ENCODE data around the gene ZNF134. TPM values are rescaled to one million over a fixed set of nuclear protein-coding genes. Genes with fewer than 3 reads are reported as not detected.
A peak's percentile ranks its signal among the peaks of the same experiment; 100 is the strongest.

ZNF134 gene
- total RNA-seq, 1 experiment from 2014 or later = 52.5 TPM

DNA sequence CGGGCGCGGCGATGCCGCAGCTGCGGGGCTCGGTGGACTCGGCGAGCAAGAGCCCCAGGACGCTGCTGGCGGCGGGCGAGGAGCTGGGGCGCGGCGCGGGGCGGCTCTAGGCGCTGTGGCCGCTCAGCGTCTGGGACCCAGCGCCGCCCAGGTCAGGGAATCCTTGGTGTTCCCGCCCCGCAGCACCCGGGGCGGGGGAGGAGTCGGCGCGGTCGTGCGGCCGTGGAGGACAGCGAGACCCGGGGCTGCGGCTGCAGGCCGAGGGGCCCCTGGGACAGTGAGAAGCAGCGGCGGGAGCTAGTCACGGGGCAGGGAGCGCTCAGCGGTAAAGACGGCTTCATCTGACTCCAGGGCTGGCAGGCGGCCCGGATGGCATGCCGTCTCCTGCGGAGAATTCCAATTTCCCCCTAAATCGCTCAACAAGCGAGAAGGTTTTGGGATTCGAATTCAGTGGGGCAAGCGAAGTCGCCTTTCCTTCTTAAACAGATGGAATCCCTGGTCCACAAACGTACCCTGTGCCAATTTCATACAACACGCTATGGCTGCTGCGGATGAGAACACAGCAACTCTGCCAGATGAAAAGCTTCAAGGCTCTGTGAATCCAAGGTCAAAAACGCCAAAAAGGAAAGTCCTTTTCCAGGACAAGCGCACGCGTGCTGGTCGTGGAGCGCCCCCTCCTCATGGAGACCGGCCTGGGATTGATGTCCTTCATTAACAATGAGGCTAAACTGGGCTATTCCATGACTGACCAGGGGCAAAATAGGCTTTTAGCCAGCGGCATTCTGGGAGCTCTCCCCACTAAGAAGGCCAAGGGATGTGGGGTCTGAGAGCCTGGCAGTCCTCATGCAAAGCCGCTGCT is 50.5 kb downstream of the ZNF134 start (continued):
- TF ChIP-seq, protein P1, sequence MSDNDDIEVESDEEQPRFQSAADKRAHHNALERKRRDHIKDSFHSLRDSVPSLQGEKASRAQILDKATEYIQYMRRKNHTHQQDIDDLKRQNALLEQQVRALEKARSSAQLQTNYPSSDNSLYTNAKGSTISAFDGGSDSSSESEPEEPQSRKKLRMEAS (CRISPR knock-in tag; IDR thresholded peaks at IDR 0.05) = peak; percentile 29
- no peak for TF ChIP-seq NR1H2 (CRISPR knock-in tag; IDR thresholded peaks at IDR 0.05)
- TF ChIP-seq SMAD4 (CRISPR knock-in tag; IDR thresholded peaks at IDR 0.05) = no peak
- TF ChIP-seq, protein P2, sequence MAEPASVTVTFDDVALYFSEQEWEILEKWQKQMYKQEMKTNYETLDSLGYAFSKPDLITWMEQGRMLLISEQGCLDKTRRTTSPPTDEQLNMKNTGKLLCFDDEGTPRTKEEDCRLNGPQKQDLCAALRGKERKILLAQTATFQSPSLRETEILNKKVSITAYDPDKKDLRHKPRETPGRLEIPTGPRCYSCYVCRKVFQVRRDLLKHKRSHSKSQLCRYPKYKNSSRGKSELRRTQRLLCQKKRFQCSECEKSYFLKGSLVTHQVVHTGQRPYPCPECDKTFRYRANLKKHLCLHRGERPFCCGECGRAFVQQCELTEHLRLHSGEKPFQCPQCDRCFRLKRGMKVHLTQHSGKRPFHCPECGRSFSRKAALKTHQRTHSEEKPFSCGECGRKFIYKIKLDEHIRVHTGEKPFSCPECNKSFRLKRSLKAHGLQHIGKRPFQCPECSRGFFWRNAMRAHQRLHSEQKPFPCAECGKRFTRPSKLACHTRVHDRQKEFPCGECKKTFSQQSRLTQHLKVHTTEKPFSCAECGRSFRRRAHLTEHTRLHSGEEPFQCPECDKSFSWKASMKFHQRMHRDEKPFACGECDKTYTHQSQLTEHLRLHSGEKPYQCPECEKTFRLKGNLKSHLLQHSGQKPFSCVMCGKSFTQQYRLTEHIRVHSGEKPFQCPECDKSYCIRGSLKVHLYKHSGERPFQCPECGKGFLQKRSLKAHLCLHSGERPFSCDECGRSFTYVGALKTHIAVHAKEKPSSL (CRISPR knock-in tag; conservative IDR thresholded peaks at IDR 0.05) = no peak
- 0 out of 2 replicates have a peak, but pooled peaks have one; percentile 12 for TF ChIP-seq ZNF317 (CRISPR knock-in tag; IDR thresholded peaks at IDR 0.05; ENCODE audit: borderline replicate concordance, low read depth)
- TF ChIP-seq, protein P3, sequence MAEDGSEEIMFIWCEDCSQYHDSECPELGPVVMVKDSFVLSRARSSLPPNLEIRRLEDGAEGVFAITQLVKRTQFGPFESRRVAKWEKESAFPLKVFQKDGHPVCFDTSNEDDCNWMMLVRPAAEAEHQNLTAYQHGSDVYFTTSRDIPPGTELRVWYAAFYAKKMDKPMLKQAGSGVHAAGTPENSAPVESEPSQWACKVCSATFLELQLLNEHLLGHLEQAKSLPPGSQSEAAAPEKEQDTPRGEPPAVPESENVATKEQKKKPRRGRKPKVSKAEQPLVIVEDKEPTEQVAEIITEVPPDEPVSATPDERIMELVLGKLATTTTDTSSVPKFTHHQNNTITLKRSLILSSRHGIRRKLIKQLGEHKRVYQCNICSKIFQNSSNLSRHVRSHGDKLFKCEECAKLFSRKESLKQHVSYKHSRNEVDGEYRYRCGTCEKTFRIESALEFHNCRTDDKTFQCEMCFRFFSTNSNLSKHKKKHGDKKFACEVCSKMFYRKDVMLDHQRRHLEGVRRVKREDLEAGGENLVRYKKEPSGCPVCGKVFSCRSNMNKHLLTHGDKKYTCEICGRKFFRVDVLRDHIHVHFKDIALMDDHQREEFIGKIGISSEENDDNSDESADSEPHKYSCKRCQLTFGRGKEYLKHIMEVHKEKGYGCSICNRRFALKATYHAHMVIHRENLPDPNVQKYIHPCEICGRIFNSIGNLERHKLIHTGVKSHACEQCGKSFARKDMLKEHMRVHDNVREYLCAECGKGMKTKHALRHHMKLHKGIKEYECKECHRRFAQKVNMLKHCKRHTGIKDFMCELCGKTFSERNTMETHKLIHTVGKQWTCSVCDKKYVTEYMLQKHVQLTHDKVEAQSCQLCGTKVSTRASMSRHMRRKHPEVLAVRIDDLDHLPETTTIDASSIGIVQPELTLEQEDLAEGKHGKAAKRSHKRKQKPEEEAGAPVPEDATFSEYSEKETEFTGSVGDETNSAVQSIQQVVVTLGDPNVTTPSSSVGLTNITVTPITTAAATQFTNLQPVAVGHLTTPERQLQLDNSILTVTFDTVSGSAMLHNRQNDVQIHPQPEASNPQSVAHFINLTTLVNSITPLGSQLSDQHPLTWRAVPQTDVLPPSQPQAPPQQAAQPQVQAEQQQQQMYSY (CRISPR knock-in tag; IDR thresholded peaks at IDR 0.05) = no peak
- TF ChIP-seq, protein P4, sequence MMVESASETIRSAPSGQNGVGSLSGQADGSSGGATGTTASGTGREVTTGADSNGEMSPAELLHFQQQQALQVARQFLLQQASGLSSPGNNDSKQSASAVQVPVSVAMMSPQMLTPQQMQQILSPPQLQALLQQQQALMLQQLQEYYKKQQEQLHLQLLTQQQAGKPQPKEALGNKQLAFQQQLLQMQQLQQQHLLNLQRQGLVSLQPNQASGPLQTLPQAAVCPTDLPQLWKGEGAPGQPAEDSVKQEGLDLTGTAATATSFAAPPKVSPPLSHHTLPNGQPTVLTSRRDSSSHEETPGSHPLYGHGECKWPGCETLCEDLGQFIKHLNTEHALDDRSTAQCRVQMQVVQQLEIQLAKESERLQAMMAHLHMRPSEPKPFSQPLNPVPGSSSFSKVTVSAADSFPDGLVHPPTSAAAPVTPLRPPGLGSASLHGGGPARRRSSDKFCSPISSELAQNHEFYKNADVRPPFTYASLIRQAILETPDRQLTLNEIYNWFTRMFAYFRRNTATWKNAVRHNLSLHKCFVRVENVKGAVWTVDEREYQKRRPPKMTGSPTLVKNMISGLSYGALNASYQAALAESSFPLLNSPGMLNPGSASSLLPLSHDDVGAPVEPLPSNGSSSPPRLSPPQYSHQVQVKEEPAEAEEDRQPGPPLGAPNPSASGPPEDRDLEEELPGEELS (CRISPR knock-in tag; IDR thresholded peaks at IDR 0.05) = no peak
- TF ChIP-seq TP53 (CRISPR knock-in tag; IDR thresholded peaks at IDR 0.05) = peak; percentile 84; the same call in 1 of the 2 replicates
- TF ChIP-seq, protein P5, sequence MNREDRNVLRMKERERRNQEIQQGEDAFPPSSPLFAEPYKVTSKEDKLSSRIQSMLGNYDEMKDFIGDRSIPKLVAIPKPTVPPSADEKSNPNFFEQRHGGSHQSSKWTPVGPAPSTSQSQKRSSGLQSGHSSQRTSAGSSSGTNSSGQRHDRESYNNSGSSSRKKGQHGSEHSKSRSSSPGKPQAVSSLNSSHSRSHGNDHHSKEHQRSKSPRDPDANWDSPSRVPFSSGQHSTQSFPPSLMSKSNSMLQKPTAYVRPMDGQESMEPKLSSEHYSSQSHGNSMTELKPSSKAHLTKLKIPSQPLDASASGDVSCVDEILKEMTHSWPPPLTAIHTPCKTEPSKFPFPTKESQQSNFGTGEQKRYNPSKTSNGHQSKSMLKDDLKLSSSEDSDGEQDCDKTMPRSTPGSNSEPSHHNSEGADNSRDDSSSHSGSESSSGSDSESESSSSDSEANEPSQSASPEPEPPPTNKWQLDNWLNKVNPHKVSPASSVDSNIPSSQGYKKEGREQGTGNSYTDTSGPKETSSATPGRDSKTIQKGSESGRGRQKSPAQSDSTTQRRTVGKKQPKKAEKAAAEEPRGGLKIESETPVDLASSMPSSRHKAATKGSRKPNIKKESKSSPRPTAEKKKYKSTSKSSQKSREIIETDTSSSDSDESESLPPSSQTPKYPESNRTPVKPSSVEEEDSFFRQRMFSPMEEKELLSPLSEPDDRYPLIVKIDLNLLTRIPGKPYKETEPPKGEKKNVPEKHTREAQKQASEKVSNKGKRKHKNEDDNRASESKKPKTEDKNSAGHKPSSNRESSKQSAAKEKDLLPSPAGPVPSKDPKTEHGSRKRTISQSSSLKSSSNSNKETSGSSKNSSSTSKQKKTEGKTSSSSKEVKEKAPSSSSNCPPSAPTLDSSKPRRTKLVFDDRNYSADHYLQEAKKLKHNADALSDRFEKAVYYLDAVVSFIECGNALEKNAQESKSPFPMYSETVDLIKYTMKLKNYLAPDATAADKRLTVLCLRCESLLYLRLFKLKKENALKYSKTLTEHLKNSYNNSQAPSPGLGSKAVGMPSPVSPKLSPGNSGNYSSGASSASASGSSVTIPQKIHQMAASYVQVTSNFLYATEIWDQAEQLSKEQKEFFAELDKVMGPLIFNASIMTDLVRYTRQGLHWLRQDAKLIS (CRISPR knock-in tag; IDR thresholded peaks at IDR 0.05; ENCODE audit: borderline replicate concordance) = peak; percentile 68; the same call in 1 of the 2 replicates
- TF ChIP-seq, protein P6, sequence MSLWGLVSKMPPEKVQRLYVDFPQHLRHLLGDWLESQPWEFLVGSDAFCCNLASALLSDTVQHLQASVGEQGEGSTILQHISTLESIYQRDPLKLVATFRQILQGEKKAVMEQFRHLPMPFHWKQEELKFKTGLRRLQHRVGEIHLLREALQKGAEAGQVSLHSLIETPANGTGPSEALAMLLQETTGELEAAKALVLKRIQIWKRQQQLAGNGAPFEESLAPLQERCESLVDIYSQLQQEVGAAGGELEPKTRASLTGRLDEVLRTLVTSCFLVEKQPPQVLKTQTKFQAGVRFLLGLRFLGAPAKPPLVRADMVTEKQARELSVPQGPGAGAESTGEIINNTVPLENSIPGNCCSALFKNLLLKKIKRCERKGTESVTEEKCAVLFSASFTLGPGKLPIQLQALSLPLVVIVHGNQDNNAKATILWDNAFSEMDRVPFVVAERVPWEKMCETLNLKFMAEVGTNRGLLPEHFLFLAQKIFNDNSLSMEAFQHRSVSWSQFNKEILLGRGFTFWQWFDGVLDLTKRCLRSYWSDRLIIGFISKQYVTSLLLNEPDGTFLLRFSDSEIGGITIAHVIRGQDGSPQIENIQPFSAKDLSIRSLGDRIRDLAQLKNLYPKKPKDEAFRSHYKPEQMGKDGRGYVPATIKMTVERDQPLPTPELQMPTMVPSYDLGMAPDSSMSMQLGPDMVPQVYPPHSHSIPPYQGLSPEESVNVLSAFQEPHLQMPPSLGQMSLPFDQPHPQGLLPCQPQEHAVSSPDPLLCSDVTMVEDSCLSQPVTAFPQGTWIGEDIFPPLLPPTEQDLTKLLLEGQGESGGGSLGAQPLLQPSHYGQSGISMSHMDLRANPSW (CRISPR knock-in tag; conservative IDR thresholded peaks at IDR 0.05; ENCODE audit: low read depth) = 0 out of 2 replicates have a peak, but pooled peaks have one; percentile 72
- TF ChIP-seq, protein P7, sequence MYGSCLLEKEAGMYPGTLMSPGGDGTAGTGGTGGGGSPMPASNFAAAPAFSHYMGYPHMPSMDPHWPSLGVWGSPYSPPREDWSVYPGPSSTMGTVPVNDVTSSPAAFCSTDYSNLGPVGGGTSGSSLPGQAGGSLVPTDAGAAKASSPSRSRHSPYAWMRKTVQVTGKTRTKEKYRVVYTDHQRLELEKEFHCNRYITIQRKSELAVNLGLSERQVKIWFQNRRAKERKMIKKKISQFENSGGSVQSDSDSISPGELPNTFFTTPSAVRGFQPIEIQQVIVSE (CRISPR knock-in tag; IDR thresholded peaks at IDR 0.05; ENCODE audit: borderline replicate concordance) = no peak
- no peak for TF ChIP-seq ZNF219 (CRISPR knock-in tag; IDR thresholded peaks at IDR 0.05; ENCODE audit: borderline replicate concordance)
- TF ChIP-seq ZNF671 (CRISPR knock-in tag; IDR thresholded peaks at IDR 0.05) = no peak
- 0 out of 2 replicates have a peak, but pooled peaks have one; percentile 47 for TF ChIP-seq CBFB (CRISPR knock-in tag; IDR thresholded peaks at IDR 0.05; ENCODE audit: low read depth)
- TF ChIP-seq, protein P8, sequence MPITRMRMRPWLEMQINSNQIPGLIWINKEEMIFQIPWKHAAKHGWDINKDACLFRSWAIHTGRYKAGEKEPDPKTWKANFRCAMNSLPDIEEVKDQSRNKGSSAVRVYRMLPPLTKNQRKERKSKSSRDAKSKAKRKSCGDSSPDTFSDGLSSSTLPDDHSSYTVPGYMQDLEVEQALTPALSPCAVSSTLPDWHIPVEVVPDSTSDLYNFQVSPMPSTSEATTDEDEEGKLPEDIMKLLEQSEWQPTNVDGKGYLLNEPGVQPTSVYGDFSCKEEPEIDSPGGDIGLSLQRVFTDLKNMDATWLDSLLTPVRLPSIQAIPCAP (CRISPR knock-in tag; IDR thresholded peaks at IDR 0.05) = no peak
- TF ChIP-seq, protein P9, sequence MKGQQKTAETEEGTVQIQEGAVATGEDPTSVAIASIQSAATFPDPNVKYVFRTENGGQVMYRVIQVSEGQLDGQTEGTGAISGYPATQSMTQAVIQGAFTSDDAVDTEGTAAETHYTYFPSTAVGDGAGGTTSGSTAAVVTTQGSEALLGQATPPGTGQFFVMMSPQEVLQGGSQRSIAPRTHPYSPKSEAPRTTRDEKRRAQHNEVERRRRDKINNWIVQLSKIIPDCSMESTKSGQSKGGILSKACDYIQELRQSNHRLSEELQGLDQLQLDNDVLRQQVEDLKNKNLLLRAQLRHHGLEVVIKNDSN (CRISPR knock-in tag; IDR thresholded peaks at IDR 0.05) = peak; percentile 39; the same call in 1 of the 2 replicates
- 0 out of 2 replicates have a peak, but pooled peaks have one; percentile 25 for TF ChIP-seq SP1 (CRISPR knock-in tag; conservative IDR thresholded peaks at IDR 0.05)
- no peak for TF ChIP-seq JUN (CRISPR knock-in tag; IDR thresholded peaks at IDR 0.05)
- peak; percentile 50; the same call in 1 of the 2 replicates for TF ChIP-seq ZBTB21 (CRISPR knock-in tag; IDR thresholded peaks at IDR 0.05; ENCODE audit: borderline replicate concordance)
